ENCODE data around the gene NUAK2.

GRCh38 chr1:205337481-205337880 is 15.9 kb upstream of the NUAK2 start:
- TF ChIP-seq, protein P1, sequence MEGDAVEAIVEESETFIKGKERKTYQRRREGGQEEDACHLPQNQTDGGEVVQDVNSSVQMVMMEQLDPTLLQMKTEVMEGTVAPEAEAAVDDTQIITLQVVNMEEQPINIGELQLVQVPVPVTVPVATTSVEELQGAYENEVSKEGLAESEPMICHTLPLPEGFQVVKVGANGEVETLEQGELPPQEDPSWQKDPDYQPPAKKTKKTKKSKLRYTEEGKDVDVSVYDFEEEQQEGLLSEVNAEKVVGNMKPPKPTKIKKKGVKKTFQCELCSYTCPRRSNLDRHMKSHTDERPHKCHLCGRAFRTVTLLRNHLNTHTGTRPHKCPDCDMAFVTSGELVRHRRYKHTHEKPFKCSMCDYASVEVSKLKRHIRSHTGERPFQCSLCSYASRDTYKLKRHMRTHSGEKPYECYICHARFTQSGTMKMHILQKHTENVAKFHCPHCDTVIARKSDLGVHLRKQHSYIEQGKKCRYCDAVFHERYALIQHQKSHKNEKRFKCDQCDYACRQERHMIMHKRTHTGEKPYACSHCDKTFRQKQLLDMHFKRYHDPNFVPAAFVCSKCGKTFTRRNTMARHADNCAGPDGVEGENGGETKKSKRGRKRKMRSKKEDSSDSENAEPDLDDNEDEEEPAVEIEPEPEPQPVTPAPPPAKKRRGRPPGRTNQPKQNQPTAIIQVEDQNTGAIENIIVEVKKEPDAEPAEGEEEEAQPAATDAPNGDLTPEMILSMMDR (IDR thresholded peaks at IDR 0.05), result no peak
- TF ChIP-seq POLR2A (IDR thresholded peaks at IDR 0.05), result no peak

Data from uterus (tissue), 2 donors.